HL-60/S4 (cell line): ENCODE data around the gene LAMA2.

Source experiments
- in situ Hi-C: fragments of 300-500 bp; cut with MboI; formaldehyde crosslinking; loops from 2 replicates; pipeline ENCODE4 v1.14.3; 2022; ENCODE audit warnings: low sequenced_read_pairs

Gene LAMA2

GRCh38 chr6:129206821-129207220 is 323.9 kb downstream of the LAMA2 start:
- in situ Hi-C loops = no loop called here

- in situ Hi-C loops = no loop called here
Observed at GRCh38 chr6:129207832-129208231, 324.9 kb downstream of the LAMA2 start.

- in situ Hi-C loops = no loop called here
Observed at GRCh38 chr6:129208415-129209034, 325.6 kb downstream of the LAMA2 start.

GRCh38 chr6:129209355-129209754 is 326.4 kb downstream of the LAMA2 start:
- in situ Hi-C loops = no loop called here

GRCh38 chr6:129210684-129211083 is 327.7 kb downstream of the LAMA2 start:
- in situ Hi-C loops = no loop called here

GRCh38 chr6:129211626-129212025 is 328.7 kb downstream of the LAMA2 start:
- in situ Hi-C loops = no loop called here

GRCh38 chr6:129212081-129212480 is 329.1 kb downstream of the LAMA2 start:
- in situ Hi-C loops = no loop called here

- in situ Hi-C loops = no loop called here
Observed at GRCh38 chr6:129215246-129215645, 332.3 kb downstream of the LAMA2 start.

- in situ Hi-C loops = no loop called here
Observed at GRCh38 chr6:129215916-129216520, 333.1 kb downstream of the LAMA2 start.

- in situ Hi-C loops = no loop called here
Observed at GRCh38 chr6:129217701-129218100, 334.8 kb downstream of the LAMA2 start.

GRCh38 chr6:129233458-129234134 is 350.7 kb downstream of the LAMA2 start:
- in situ Hi-C loops = no loop called here

- in situ Hi-C loops = no loop called here
Observed at GRCh38 chr6:129235167-129236000, 352.4 kb downstream of the LAMA2 start.

- in situ Hi-C loops = no loop called here
Observed at GRCh38 chr6:129236001-129236517, 353.1 kb downstream of the LAMA2 start.

- in situ Hi-C loops = no loop called here
Observed at GRCh38 chr6:129238991-129239390, 356.1 kb downstream of the LAMA2 start.

GRCh38 chr6:129239825-129240491 is 357.0 kb downstream of the LAMA2 start:
- in situ Hi-C loops = no loop called here

- in situ Hi-C loops = no loop called here
Observed at GRCh38 chr6:129240492-129240853, 357.5 kb downstream of the LAMA2 start.

- in situ Hi-C loops = no loop called here
Observed at GRCh38 chr6:129242546-129242945, 359.6 kb downstream of the LAMA2 start.

- in situ Hi-C loops = no loop called here
Observed at GRCh38 chr6:129243377-129243776, 360.4 kb downstream of the LAMA2 start.

- in situ Hi-C loops = no loop called here
Observed at GRCh38 chr6:129248946-129249345, 366.0 kb downstream of the LAMA2 start.

- in situ Hi-C loops = no loop called here
Observed at GRCh38 chr6:129251669-129252376, 368.9 kb downstream of the LAMA2 start.
